GM12801 (cell line): ENCODE measurements around the gene KRT13.

Source experiments
- CTCF ChIP-seq: IDR thresholded peaks from one replicate; pipeline ENCODE4 v1.5.1; 2011; ENCODE audit warnings: control low read depth; ENCODE audit not compliant: insufficient read length; ENCODE audit errors: extremely low read depth

Gene KRT13

GRCh38 chr17:41516147-41516829 is 10.9 kb upstream of the KRT13 start:
- TF ChIP-seq CTCF: no peak

- no peak for TF ChIP-seq CTCF
These were observed 7.7 kb upstream of the KRT13 start for GRCh38 chr17:41513168-41513547.

GRCh38 chr17:41512546-41513167 is 7.2 kb upstream of the KRT13 start:
- TF ChIP-seq CTCF: no peak

GRCh38 chr17:41511716-41512115 is 6.3 kb upstream of the KRT13 start:
- TF ChIP-seq CTCF: no peak

GRCh38 chr17:41511116-41511515 is 5.7 kb upstream of the KRT13 start:
- TF ChIP-seq CTCF: no peak

- no peak for TF ChIP-seq CTCF
These were observed 5.0 kb upstream of the KRT13 start for GRCh38 chr17:41510251-41511065.

GRCh38 chr17:41507315-41507880 is 2.0 kb upstream of the KRT13 start:
- no peak for TF ChIP-seq CTCF
